NCI-H1694 (cell line): ENCODE results near the gene SDCBP2.

Experiments
- DNase-seq: peaks from one replicate; lab custom pipeline; 2025; lab: John Stamatoyannopoulos, UW

The SDCBP2 gene

GRCh38 chr20:1312308-1312707, 16.6 kb downstream of the SDCBP2 start:
- DNase-seq: no peak

GRCh38 chr20:1310506-1311190, 18.3 kb downstream of the SDCBP2 start:
- no peak for DNase-seq

- no peak for DNase-seq
Measured at GRCh38 chr20:1310071-1310470, 18.9 kb downstream of the SDCBP2 start.

- no peak for DNase-seq
Measured at GRCh38 chr20:1309439-1309847, 19.5 kb downstream of the SDCBP2 start.

GRCh38 chr20:1308702-1309095, 20.2 kb downstream of the SDCBP2 start:
- no peak for DNase-seq

GRCh38 chr20:1308067-1308701, 20.8 kb downstream of the SDCBP2 start:
- DNase-seq: no peak

GRCh38 chr20:1307571-1307971, 21.4 kb downstream of the SDCBP2 start:
- no peak for DNase-seq

GRCh38 chr20:1307171-1307570, 21.8 kb downstream of the SDCBP2 start:
- DNase-seq: no peak

GRCh38 chr20:1306316-1307135, 22.4 kb downstream of the SDCBP2 start:
- no peak for DNase-seq

GRCh38 chr20:1305712-1306111, 23.2 kb downstream of the SDCBP2 start:
- no peak for DNase-seq

GRCh38 chr20:1304710-1305515, 24.0 kb downstream of the SDCBP2 start:
- no peak for DNase-seq

GRCh38 chr20:1302685-1303541, 26.0 kb downstream of the SDCBP2 start:
- no peak for DNase-seq

- no peak for DNase-seq
Measured at GRCh38 chr20:1301031-1301529, 27.9 kb downstream of the SDCBP2 start.

- no peak for DNase-seq
Measured at GRCh38 chr20:1300083-1300840, 28.7 kb downstream of the SDCBP2 start.

GRCh38 chr20:1299522-1299921, 29.4 kb downstream of the SDCBP2 start:
- DNase-seq: no peak

- DNase-seq: no peak
Measured at GRCh38 chr20:1298888-1299511, 29.9 kb downstream of the SDCBP2 start.

GRCh38 chr20:1298166-1298565, 30.8 kb downstream of the SDCBP2 start:
- no peak for DNase-seq

- no peak for DNase-seq
Measured at GRCh38 chr20:1297486-1297885, 31.5 kb downstream of the SDCBP2 start.

GRCh38 chr20:1296922-1297321, 32.0 kb downstream of the SDCBP2 start:
- no peak for DNase-seq

- DNase-seq: no peak
Measured at GRCh38 chr20:1296117-1296610, 32.8 kb downstream of the SDCBP2 start.
